Ovary (tissue), 9 donors: Measurements from ENCODE around the gene SYN1. TPM values are rescaled to one million over a fixed set of nuclear protein-coding genes. Genes with fewer than 3 reads are reported as not detected.

ENCODE experiments used
- DNase-seq, 5 donors: peaks; one replicate each; pipeline ENCODE4 v3.0.0-alpha.2; 2019 to 2020
- H3K27ac ChIP-seq, 2 donors: fragments of 200-600 bp; one replicate each; pipeline versions ENCODE4 v1.5.1 to v1.8.0; 2019 to 2022
- H3K27me3 ChIP-seq: fragments of 200-600 bp; one replicate; pipeline ENCODE4 v1.8.0; 2022
- H3K36me3 ChIP-seq: fragments of 200-600 bp; sonication (generic); one replicate; pipeline ENCODE4 v1.5.1; 2019
- H3K4me1 ChIP-seq: one replicate; pipeline ENCODE4 v1.8.1; 2013; ENCODE audit warnings: mild to moderate bottlenecking, moderate library complexity; ENCODE audit not compliant: insufficient read depth
- H3K4me3 ChIP-seq: fragments of 200-600 bp; sonication (generic); one replicate; pipeline ENCODE4 v1.5.1; 2017
- H3K9me3 ChIP-seq, 2 donors: fragments of 200-600 bp in 1 of 2; sonication (generic) in 1 of 2; one replicate each; pipeline versions ENCODE4 v1.5.1 to v1.8.1; 2013 to 2019; ENCODE audit warnings: mild to moderate bottlenecking in 1 of 2, moderate library complexity in 1 of 2
- EP300 ChIP-seq: sonication (generic); formaldehyde crosslinking; IDR thresholded peaks from one replicate; pipeline ENCODE4 v1.6.1; 2017; ENCODE audit warnings: antibody characterized with exemption
- POLR2A ChIP-seq: fragments of 450-650 bp; IDR thresholded peaks from one replicate; pipeline ENCODE4 v1.6.1; 2017; ENCODE audit warnings: antibody characterized with exemption, mild to moderate bottlenecking, moderate library complexity
- WGBS, 3 donors: extraction: QIAGEN DNeasy Blood & Tissue Kit in 1 of 3; methylation state at CpG; one replicate each; pipeline versions ENCODE4 v1.1.5 to v1.1.7; 2013 to 2017; 5-methylcytosine and 5-hydroxymethylcytosine counted together
- intact Hi-C, 4 donors: fragments of 100-400 bp; cut with DNase I; formaldehyde crosslinking; loops; one replicate each; pipeline versions ENCODE4 v1.11.0 to v1.15.1; 2022 to 2023
- polyA plus RNA-seq, 2 donors: library from polyadenylated mRNA; stranded (reverse); fragments of 200-250 nt in 1 of 2; fragments of 350-450 nt in 1 of 2; fragmentation: Illumina TruSeq in 1 of 2; extraction: RNeasy Lipid Tissue Mini Kit (QIAGEN cat#74804) in 1 of 2; gene quantifications; one replicate each; pipeline ENCODE4 v1.2.3, GENCODE V29; 2013 to 2014
- total RNA-seq, 7 donors: library from RNA; depleted of rRNA in 2 of 7; stranded (reverse); fragments of >200 nt in 2 of 7; fragmentation: NEBNext Ultra II Directional in 3 of 7; extraction: Animal tissue kit (Norgen Biotek cat#: 25700) in 3 of 7; gene quantifications; one replicate each; pipeline versions ENCODE4 v1.1.0 to v1.2.4, GENCODE V29; 2016 to 2023
- TF ChIP-seq, protein P1 (sequence below), 3 donors: fragments of 450-650 bp in 2 of 3; fragments of 200-600 bp in 1 of 3; IDR thresholded peaks; one replicate each; pipeline versions ENCODE4 v1.5.1 to v1.8.0; 2016 to 2022; ENCODE audit warnings: antibody characterized with exemption in 3 of 3, mild to moderate bottlenecking in 1 of 3
- donor health status: DM: no; HTN: no; CAD: no; lungs with moderate emphysema.
- donor health status: DM: no; HTN: no; CAD: no.
- donor health status: Bipolar disorder and iron deficiency.
- donor health status: DM: yes; HTN: yes; CAD: no.
- donor health status: DM: no; HTN: no; CAD: no.
- donor health status: DM: yes; HTN: yes; CAD: no.

The SYN1 gene
- total and polyA plus RNA-seq, 9 donors = 0.69 to 12.6 (median 2.4) TPM

DNA sequence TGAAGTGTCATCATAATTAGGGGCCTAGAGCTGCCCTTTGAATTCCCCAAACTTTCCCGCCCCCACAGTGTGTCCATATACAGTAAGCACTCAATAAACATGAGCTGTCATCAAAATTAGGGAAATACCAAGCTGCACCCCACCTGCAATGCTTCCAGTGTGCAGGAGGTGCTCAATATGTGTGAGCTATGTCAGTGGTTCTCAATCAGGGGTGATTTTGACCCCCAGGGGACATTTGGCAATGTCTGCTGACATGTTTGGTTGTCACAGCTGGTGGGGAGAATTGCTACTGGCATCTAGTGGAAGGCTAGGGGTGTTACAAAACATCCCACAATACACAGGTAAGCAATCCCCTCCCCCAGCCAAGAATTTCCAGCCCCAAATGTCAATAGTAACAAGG lies 9.3 kb upstream of the SYN1 start:
- intact Hi-C loops = no loop called here
- H3K4me3 ChIP-seq = no peak overlapping the region
- H3K27me3 ChIP-seq = no peaks in the 10 kb centered on the region
- H3K36me3 ChIP-seq = no peaks in the 10 kb centered on the region
- H3K27ac ChIP-seq = no peak overlapping the region
- H3K9me3 ChIP-seq = no peaks in the 10 kb centered on the region
- TF ChIP-seq EP300 = no peak
- H3K4me1 ChIP-seq = no peaks in the 10 kb centered on the region
- DNase-seq = no peak
- WGBS, 3 donors = 55 to 72% (median 65%) methylated on average over 1 of the region's 1 CpG

DNA sequence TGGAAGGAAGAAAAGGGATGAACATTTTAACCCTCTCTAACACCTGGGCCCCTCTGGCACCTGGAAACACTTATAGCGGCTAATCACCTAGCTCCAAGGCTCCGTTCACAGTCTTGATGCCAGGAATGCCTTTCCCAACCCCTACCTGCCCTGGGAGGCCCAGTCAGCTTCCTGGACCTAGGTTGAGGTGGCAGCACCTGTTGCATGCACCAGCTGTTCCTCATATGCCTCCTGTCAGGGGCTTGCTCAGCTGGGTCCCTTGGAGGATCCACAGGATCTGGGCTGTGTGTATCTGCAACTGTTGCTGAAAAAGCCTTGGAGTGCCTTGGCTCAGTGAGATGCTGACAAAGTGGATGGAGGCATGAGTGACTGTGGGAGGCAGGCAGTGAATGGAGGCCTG lies 5.7 kb upstream of the SYN1 start:
- DNase-seq = no peak
- no peaks in the 10 kb centered on the region for H3K4me1 ChIP-seq
- no peak for TF ChIP-seq EP300
- TF ChIP-seq, protein P1, sequence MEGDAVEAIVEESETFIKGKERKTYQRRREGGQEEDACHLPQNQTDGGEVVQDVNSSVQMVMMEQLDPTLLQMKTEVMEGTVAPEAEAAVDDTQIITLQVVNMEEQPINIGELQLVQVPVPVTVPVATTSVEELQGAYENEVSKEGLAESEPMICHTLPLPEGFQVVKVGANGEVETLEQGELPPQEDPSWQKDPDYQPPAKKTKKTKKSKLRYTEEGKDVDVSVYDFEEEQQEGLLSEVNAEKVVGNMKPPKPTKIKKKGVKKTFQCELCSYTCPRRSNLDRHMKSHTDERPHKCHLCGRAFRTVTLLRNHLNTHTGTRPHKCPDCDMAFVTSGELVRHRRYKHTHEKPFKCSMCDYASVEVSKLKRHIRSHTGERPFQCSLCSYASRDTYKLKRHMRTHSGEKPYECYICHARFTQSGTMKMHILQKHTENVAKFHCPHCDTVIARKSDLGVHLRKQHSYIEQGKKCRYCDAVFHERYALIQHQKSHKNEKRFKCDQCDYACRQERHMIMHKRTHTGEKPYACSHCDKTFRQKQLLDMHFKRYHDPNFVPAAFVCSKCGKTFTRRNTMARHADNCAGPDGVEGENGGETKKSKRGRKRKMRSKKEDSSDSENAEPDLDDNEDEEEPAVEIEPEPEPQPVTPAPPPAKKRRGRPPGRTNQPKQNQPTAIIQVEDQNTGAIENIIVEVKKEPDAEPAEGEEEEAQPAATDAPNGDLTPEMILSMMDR (IDR thresholded peaks at IDR 0.05) = no peak
- no peaks in the 10 kb centered on the region for H3K36me3 ChIP-seq
- no peaks in the 10 kb centered on the region for H3K27me3 ChIP-seq
- no peaks in the 10 kb centered on the region for H3K9me3 ChIP-seq
- H3K27ac ChIP-seq = no peak overlapping the region
- no peak overlapping the region for H3K4me3 ChIP-seq
- 78 to 96% (median 92%) methylated on average over 2 of the region's 2 CpGs for WGBS, 3 donors
- intact Hi-C loops = no loop called here

DNA sequence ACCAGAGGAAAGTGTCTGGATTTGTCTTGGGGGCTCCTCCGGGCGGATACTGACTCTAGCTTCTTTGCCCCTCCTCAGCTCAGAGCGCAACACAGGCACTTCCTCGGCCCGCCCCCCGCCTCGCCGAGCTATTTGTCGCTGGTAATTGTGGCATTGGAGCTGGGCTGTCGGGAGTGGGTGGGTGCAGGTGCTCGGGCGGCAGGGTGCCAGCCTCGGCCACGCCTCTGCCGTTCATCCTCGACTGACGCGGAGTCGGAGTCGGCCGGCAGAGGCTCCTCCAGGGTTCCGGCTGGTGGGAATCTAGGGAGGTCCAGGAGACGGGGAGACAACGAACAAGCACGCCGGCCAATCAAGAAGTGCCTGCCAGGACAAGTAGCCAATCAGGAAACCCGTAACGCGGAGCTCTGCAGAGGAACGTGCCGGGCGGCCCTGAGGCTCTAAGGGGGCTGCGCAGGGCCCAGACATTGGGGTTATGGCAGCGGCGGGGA lies 3.9 kb upstream of the SYN1 start:
- TF ChIP-seq POLR2A (no peak), EP300 (no peak)
- TF ChIP-seq, protein P1 (IDR thresholded peaks at IDR 0.05) = no peak
- H3K27ac ChIP-seq = no peak overlapping the region
- no peaks in the 10 kb centered on the region for H3K36me3 ChIP-seq
- no peaks in the 10 kb centered on the region for H3K9me3 ChIP-seq
- H3K27me3 ChIP-seq = no peaks in the 10 kb centered on the region
- WGBS, 3 donors = 37 to 46% (median 38%) methylated on average over 35 of the region's 35 CpGs
- H3K4me3 ChIP-seq = no peak overlapping the region
- no peaks in the 10 kb centered on the region for H3K4me1 ChIP-seq
- peak; percentile 41 to 75 (median 52) for DNase-seq
- intact Hi-C loops = no loop called here

DNA sequence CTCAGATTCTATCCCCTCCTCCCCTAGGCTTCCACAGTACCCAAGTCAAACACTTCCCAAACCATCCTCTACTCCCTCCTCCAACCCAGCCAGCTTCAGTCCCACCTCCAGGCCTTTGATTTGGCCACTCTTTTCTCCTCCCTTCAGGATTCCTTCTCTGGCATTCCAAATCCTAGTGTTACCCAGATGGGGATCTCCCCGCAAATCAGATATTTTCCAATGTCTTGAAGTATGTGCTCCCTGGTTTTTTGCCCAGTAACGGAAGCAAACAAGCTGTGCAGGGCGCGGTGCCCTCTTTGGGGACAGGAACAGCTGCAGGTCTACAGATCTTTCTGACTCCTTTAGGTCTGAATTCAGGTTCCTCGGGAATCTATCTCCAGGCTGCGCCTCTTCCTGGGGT lies 2.2 kb upstream of the SYN1 start:
- no peak for DNase-seq
- no peaks in the 10 kb centered on the region for H3K36me3 ChIP-seq
- no peak overlapping the region for H3K27ac ChIP-seq
- H3K9me3 ChIP-seq = no peaks in the 10 kb centered on the region
- intact Hi-C loops = no loop called here
- no peaks in the 10 kb centered on the region for H3K27me3 ChIP-seq
- TF ChIP-seq POLR2A (no peak), EP300 (no peak)
- TF ChIP-seq, protein P1 (IDR thresholded peaks at IDR 0.05) = no peak
- no peak overlapping the region for H3K4me3 ChIP-seq
- WGBS, 3 donors = 73 to 85% (median 82%) methylated on average over 6 of the region's 6 CpGs
- H3K4me1 ChIP-seq = no peaks in the 10 kb centered on the region

DNA sequence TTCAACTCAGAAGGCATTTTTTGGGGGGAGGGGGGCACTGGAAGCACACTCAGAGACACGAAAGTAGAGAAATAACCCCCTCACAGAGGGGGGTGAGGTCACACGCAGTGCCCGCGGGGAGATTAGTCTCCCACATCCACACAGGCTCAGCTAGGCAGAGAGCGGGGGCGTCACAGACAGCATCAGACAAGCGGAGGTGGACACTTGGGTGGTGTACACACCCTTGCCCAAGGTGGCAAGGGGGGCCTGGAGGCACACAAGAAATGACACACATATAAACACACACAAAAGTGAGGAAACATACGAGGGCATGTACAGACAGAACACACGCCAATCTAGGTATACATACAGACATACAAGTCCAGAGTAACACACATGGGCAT lies 637 bp upstream of the SYN1 start:
- DNase-seq = no peak
- no peaks in the 10 kb centered on the region for H3K9me3 ChIP-seq
- H3K27me3 ChIP-seq = no peaks in the 10 kb centered on the region
- no peaks in the 10 kb centered on the region for H3K36me3 ChIP-seq
- intact Hi-C loops = no loop called here
- no peak overlapping the region for H3K4me3 ChIP-seq
- 59 to 67% (median 60%) methylated on average over 9 of the region's 9 CpGs for WGBS, 3 donors
- no peaks in the 10 kb centered on the region for H3K4me1 ChIP-seq
- TF ChIP-seq, protein P1 (IDR thresholded peaks at IDR 0.05) = no peak
- no peak for TF ChIP-seq EP300
- TF ChIP-seq POLR2A = no peak
- H3K27ac ChIP-seq = no peak overlapping the region
